ENCODE data around the gene IGFBP2.

DNA sequence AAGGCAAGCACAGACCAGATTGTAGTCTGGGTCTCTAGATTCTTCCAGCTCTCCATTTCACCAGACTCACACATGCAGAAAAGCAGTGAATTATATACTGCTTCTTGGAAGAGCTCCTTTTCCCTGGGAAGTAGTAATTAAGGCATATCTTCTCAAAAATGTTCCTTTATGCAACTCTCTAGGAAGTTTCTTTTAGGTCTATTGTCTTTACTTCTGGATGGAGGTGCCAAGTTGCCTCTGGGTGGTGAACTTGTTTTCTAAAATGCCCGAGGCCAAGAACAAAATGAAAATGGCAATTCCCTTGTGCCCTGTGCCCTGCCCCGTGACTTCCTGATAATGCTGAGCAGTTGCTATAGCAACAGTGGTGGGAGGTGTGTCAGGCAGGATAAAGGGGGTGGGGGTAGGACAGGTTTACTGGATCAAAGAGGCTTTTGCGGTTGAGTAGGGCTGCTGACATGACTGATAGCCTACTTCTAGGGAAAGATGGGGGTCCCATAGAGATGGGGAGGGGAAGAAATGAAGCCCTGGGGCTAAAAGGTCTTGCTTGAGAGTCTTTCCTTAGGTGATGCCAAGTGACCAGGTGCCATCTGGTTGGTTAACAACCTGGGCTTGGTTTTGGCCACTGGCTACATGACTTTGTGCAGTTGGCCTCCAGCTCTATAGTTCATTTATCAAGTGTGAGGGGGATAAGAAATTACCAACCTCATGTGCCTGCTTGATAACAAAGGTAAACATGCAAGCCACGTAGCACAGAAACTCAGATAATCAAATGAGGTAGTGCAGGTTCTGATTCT is 11.8 kb downstream of the IGFBP2 start:
- TF ChIP-seq POLR2A (IDR thresholded peaks at IDR 0.05; ENCODE audit: low read length) (no peak), GATA1 (IDR thresholded peaks at IDR 0.05; ENCODE audit: low read depth, low read length) (no peak)
